Thoracic aorta (tissue), 2 donors: ENCODE measurements around the gene FNDC11. TPM values are rescaled to one million over a fixed set of nuclear protein-coding genes. Genes with fewer than 3 reads are reported as not detected.

Source experiments
- ATAC-seq: fragments of 150-250 bp; one replicate; pipeline ENCODE4 v1.8.0; 2017; ENCODE audit warnings: low read depth; ENCODE audit not compliant: insufficient number of reproducible peaks, low FRiP score
- DNase-seq: peaks from one replicate; pipeline ENCODE4 v3.0.0-alpha.2; 2020; ENCODE audit warnings: low spot score
- H3K27ac ChIP-seq, 2 donors: fragments of 200-600 bp; sonication (generic); 1 replicate in 1 of 2; 2 replicates in 1 of 2; pipeline ENCODE4 v1.5.1; 2016; ENCODE audit warnings: mild to moderate bottlenecking in 2 of 2, moderate library complexity in 2 of 2
- H3K27me3 ChIP-seq: fragments of 200-600 bp; sonication (generic); replicated peaks from 2 replicates; pipeline ENCODE4 v1.6.0; 2016; ENCODE audit warnings: mild to moderate bottlenecking; ENCODE audit not compliant: insufficient read depth
- H3K36me3 ChIP-seq: fragments of 200-600 bp; sonication (generic); one replicate; pipeline ENCODE4 v1.5.1; 2016
- H3K4me1 ChIP-seq, 2 donors: fragments of 200-600 bp; sonication (generic); 1 replicate in 1 of 2; 2 replicates in 1 of 2; pipeline versions ENCODE4 v1.5.1 to v1.6.0; 2016; ENCODE audit warnings: low read depth in 2 of 2, mild to moderate bottlenecking in 1 of 2; ENCODE audit not compliant: control insufficient read depth in 1 of 2
- H3K4me3 ChIP-seq: fragments of 200-600 bp; sonication (generic); 2 replicates; pipeline ENCODE4 v1.5.1; 2016; ENCODE audit warnings: mild to moderate bottlenecking
- H3K9me3 ChIP-seq: fragments of 200-600 bp; sonication (generic); 2 replicates; pipeline ENCODE4 v1.5.1; 2016
- total RNA-seq, 2 donors: library from RNA; depleted of rRNA; stranded (reverse); fragments of >200 nt; gene quantifications; one replicate each; pipeline versions ENCODE4 v1.1.0 to v1.2.3, GENCODE V29; 2016
- TF ChIP-seq, protein P1 (sequence below): fragments of 200-600 bp; sonication (generic); IDR thresholded peaks from one replicate; pipeline ENCODE4 v1.5.1; 2019; ENCODE audit warnings: antibody characterized with exemption

The FNDC11 gene
- total RNA-seq, 2 donors from 2014 or later = 0.54 TPM; not detected in 1

DNA sequence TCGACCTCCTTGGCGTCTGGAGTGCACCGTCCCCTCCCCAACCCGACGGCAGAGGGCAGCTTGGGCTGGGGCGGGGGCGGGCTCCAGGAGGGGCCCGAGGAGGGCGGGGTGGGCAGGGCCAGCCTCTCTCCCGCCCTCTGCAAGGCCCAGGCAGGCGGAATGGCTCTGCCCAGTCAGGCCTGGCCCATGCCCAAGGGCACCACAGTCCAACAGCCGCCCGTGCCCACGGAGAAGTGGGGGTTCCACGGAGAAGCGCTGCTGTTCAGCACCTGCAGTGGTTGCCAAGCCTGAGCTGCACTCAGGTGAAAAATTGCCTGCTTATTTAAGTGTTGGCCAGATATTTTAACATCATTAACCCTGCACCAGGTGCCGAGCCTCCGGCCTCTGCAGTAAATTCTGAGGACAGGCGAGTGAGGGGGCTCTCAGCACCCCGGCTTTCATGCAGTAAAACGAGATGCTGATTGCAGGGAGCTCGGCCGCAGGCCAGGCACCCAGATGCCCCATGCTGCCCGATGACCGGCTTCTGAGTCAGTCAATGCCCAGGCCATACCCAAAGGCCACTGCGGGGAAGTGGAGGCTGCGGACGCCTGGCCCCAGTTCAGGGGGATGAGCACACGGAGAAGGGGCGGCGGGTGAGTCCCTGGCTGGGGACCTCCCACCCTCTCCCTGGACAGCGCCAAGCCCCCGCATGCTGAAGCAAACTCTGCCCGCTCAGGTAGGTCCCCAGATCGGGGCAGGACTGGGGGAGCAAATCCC, 6.1 kb upstream of the FNDC11 start, which contains the start of gene SRMS:
SRMS (minus strand) TSS at position 25 of the 756 bp plus-strand sequence. CDS start 286 bp downstream, outside the sequence.
- H3K36me3 ChIP-seq = no peaks in the 10 kb centered on the region
- TF ChIP-seq, protein P1, sequence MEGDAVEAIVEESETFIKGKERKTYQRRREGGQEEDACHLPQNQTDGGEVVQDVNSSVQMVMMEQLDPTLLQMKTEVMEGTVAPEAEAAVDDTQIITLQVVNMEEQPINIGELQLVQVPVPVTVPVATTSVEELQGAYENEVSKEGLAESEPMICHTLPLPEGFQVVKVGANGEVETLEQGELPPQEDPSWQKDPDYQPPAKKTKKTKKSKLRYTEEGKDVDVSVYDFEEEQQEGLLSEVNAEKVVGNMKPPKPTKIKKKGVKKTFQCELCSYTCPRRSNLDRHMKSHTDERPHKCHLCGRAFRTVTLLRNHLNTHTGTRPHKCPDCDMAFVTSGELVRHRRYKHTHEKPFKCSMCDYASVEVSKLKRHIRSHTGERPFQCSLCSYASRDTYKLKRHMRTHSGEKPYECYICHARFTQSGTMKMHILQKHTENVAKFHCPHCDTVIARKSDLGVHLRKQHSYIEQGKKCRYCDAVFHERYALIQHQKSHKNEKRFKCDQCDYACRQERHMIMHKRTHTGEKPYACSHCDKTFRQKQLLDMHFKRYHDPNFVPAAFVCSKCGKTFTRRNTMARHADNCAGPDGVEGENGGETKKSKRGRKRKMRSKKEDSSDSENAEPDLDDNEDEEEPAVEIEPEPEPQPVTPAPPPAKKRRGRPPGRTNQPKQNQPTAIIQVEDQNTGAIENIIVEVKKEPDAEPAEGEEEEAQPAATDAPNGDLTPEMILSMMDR = no peak
- H3K4me1 ChIP-seq = no peaks in the 10 kb centered on the region
- H3K4me3 ChIP-seq = no peak within 1 kb of the TSS
- H3K9me3 ChIP-seq = no peaks in the 10 kb centered on the region
- no peak for DNase-seq
- H3K27ac ChIP-seq = no peak within 1 kb of the TSS
- ATAC-seq = no peak
- peaks cover 8% of the 10 kb centered on the region for H3K27me3 ChIP-seq

DNA sequence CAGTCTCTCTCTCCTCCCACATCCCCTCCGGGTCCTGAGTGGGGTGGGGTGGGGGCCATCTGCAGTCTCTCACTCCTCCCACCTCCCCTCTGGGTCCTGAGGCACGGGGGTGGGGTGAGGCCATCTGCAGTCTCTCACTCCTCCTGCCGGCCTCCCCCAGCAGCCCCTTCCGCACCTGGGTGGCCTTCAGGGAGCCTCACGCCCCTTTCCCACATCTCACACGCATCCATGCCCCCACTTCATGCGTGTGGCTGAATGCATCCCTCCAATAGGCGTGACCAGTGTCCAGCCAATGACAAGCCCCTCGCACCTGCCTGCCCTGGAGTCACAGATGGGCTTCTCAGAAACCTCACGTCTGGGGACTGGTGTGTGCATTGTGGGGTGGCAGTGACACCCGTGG, 5.4 kb upstream of the FNDC11 start:
- TF ChIP-seq, protein P1 = no peak
- H3K27me3 ChIP-seq = peaks cover 8% of the 10 kb centered on the region
- no peak for ATAC-seq

DNA sequence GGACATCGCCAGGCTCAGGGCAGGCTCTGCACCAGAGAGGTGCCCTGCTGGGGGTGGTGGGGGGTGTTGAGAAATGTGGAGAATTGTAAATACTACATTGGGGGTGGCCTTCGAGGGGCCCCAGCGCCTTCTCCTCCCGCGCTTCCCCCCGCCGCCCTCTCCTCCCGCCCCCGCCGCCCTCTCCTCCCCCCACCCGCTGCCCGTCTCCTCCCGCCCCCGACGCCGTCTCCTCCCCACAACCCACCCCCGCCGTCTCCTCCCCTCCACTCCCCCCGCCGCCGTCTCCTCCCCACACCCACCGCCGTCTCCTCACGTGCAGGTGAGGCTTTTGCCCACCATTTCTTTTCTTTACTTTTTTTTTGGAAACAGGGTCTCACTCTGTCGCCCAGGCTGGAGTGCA, 4.9 kb upstream of the FNDC11 start:
- Histone ChIP-seq H3K27me3 (peaks cover 8% of the 10 kb centered on the region), H3K27ac (no peak overlapping the region), H3K4me1 (peaks cover 2 to 5% of the 10 kb centered on the region in 2 donors), H3K36me3 (no peaks in the 10 kb centered on the region), H3K4me3 (no peak overlapping the region), H3K9me3 (no peaks in the 10 kb centered on the region)
- ATAC-seq = no peak
- TF ChIP-seq, protein P1 = no peak
- no peak for DNase-seq

More for the DNA sequence above, 5.4 kb upstream of the FNDC11 start:
- no peak for DNase-seq
- no peak overlapping the region for H3K4me3 ChIP-seq
- no peaks in the 10 kb centered on the region for H3K36me3 ChIP-seq
- no peak overlapping the region for H3K27ac ChIP-seq
- no peaks in the 10 kb centered on the region for H3K9me3 ChIP-seq
- H3K4me1 ChIP-seq = peaks cover 0 to 2% of the 10 kb centered on the region in 2 donors

DNA sequence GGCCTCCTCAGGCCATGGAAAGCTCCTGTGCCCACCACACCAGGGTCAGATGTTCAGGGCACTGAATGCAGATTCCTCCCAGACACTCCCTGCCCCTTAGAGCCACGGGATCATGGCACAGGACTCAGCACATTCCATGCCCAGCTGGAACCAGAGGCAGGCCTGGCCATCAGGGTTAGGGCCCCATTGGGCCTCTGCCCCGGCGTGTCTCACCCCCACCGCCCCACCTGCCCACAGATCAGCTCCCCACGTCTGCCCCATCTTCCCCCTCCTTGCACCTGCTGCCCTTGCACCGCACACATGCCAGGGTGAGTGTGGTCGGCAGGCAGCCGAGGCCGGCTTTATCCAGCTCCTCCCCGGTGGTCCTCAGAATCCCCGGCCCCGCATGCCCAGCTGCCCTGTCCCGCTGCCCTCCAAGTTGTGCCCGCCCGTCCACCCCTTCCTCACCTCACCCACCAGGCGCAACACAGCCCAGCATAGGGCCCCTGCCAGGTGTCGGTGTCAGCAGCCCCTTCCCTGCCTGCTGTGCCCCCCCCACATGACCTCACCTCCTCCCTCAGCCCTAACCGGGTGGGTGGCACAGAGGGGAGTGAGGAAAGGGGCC, 4.2 kb upstream of the FNDC11 start:
- peaks cover 8% of the 10 kb centered on the region for H3K27me3 ChIP-seq

DNA sequence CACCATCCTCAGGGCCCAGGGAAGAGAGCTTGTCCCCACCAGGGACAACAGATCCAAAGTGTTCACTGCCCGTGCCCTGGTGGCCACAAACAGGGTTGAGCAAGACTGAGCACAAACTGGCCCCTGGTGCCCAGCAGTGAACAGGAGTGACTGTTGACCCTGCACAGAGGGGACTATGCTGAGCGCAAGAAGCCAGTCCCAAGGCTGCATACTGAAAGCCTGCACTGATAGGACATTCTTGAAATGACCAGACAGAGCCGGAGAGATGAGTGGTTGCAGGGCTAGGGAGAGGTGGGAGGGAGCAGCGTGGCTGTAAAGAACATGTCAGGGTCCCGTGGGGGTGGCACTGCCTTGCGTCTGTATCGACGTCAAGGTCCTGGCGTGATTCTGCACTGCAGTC, 2.9 kb upstream of the FNDC11 start:
- no peaks in the 10 kb centered on the region for H3K36me3 ChIP-seq
- TF ChIP-seq, protein P1 = no peak

More for the DNA sequence above, 4.2 kb upstream of the FNDC11 start:
- no peak overlapping the region for H3K27ac ChIP-seq
- H3K36me3 ChIP-seq = no peaks in the 10 kb centered on the region
- TF ChIP-seq, protein P1 = no peak
- ATAC-seq = no peak
- DNase-seq = no peak
- H3K4me1 ChIP-seq = peaks cover 3 to 5% of the 10 kb centered on the region in 2 donors
- no peak overlapping the region for H3K4me3 ChIP-seq
- no peaks in the 10 kb centered on the region for H3K9me3 ChIP-seq

More for the DNA sequence above, 2.9 kb upstream of the FNDC11 start:
- H3K4me1 ChIP-seq = peaks cover 3 to 5% of the 10 kb centered on the region in 2 donors
- ATAC-seq = no peak
- DNase-seq = no peak
- no peak overlapping the region for H3K4me3 ChIP-seq
- H3K9me3 ChIP-seq = no peaks in the 10 kb centered on the region
- no peak overlapping the region for H3K27ac ChIP-seq
- H3K27me3 ChIP-seq = peaks cover 8% of the 10 kb centered on the region
